ENCODE measurements around the gene EPAS1. TPM values are rescaled to one million over a fixed set of nuclear protein-coding genes. Genes with fewer than 3 reads are reported as not detected.

EPAS1 gene
- total and polyA plus RNA-seq, 9 of the 15 experiments (the other 6 are each of a cell fraction or from before 2014, with no cell fraction given), result 0.25 to 11.2 (median 4.1) TPM

- FAIRE-seq (peak; percentile 19), DNase-seq (ENCODE audit: extremely low read depth in 1 of 4, low spot score in 3 of 4) (no peak), ATAC-seq (no peak)
- intact Hi-C loops (cut with micrococcal nuclease), result no loop called here
- no peak for TF ChIP-seq TRIM25 (IDR thresholded peaks at IDR 0.05; ENCODE audit: borderline replicate concordance)
- TF ChIP-seq NCOA4 (IDR thresholded peaks at IDR 0.05; ENCODE audit: partially characterized antibody), result no peak
- TF ChIP-seq NR1H2 (CRISPR knock-in tag; IDR thresholded peaks at IDR 0.05), result no peak
- TF ChIP-seq TBP (optimal IDR thresholded peaks at IDR 0.05; ENCODE audit: low read depth, low read length), result no peak
- no peak for TF ChIP-seq GTF2A2 (tag; IDR thresholded peaks at IDR 0.05)
- no peak for TF ChIP-seq ZNF717 (CRISPR knock-in tag; IDR thresholded peaks at IDR 0.05)
- peaks cover 0 to 4% of the 10 kb centered on the region in 2 experiments; a peak in 1 of 5 replicates for H3K4me1 ChIP-seq (replicated peaks in 1 of 2; ENCODE audit: control insufficient read depth in 2 of 2, insufficient read depth in 2 of 2, low read length in 2 of 2)
- CTCF ChIA-PET (ENCODE audit: low intra/inter-chr PET ratio), result no interaction called here
- no peak overlapping the region for H3K4me3 ChIP-seq
- H4K20me1 ChIP-seq (replicated peaks; ENCODE audit: control insufficient read depth, insufficient read depth, low read length), result no peaks in the 10 kb centered on the region
- in situ Hi-C loops (cut with MboI), result no loop called here
- WGBS (ENCODE audit: insufficient coverage, low coverage, missing lambda C conversion rate), result 80% methylated on average over 5 of the region's 5 CpGs
- H3K4me2 ChIP-seq (ENCODE audit: insufficient read depth, low read length), result no peak overlapping the region
- H2AFZ ChIP-seq (ENCODE audit: low read depth, low read length), result no peak overlapping the region
- no peaks in the 10 kb centered on the region for H3K9me3 ChIP-seq (replicated peaks; ENCODE audit: control insufficient read depth, insufficient read depth, low read depth, low read length)
- no TSS peak for BruUV-seq (replicated peaks)
- POLR2A ChIA-PET, result no interaction called here
- no peaks in the 10 kb centered on the region for H3K9me1 ChIP-seq (ENCODE audit: control insufficient read depth, insufficient read depth, low read length)
- no peaks in the 10 kb centered on the region; the same call in 2 of the 3 replicates for H3K36me3 ChIP-seq (ENCODE audit: control insufficient read depth, insufficient read depth, low read length)
- H3K79me2 ChIP-seq (ENCODE audit: control insufficient read depth, insufficient read depth, low read length), result no peaks in the 10 kb centered on the region
- no peaks in the 10 kb centered on the region for H3K27me3 ChIP-seq (ENCODE audit: control insufficient read depth in 2 of 2, insufficient read depth in 2 of 2, low read length in 2 of 2)
- H3K27ac ChIP-seq (ENCODE audit: extremely low read depth, low read depth, low read length), result no peak overlapping the region
- H3K9ac ChIP-seq (ENCODE audit: insufficient read depth in 1 of 2, low read depth in 2 of 2, low read length in 2 of 2), result no peak overlapping the region
These were observed 54.0 kb downstream of the EPAS1 start for GRCh38 chr2:46351098-46351749.
